Activated gamma-delta T cell treated with Interleukin-2 at 50 U/mL for 16 hours (primary cell): ENCODE data around the gene PHAX.
"Not testable (repeated sequence)": the region's sequence is repeated elsewhere in the genome, so short reads cannot be mapped to it uniquely, and the experiment has no call there.

Experiments used
- DNase-seq: peaks from one replicate; pipeline ENCODE4 v3.0.0-alpha.2; 2020

The PHAX gene

GRCh38 chr5:126600631-126601511 lies at the start of gene PHAX:
TSS of gene PHAX (plus strand) at chr5:126600947. CDS start at chr5:126600963, 16 bp downstream.
- peak; percentile 68 for DNase-seq

- no peak for DNase-seq
These were observed 48.1 kb upstream of the PHAX start for GRCh38 chr5:126552614-126553013.

GRCh38 chr5:126555101-126555500 lies 45.6 kb upstream of the PHAX start:
- not testable (repeated sequence) for DNase-seq

GRCh38 chr5:126561908-126562307 lies 38.8 kb upstream of the PHAX start:
- DNase-seq: no peak

- no peak for DNase-seq
These were observed 37.9 kb upstream of the PHAX start for GRCh38 chr5:126562823-126563222.

GRCh38 chr5:126568206-126568755 lies 32.5 kb upstream of the PHAX start:
- no peak for DNase-seq

- DNase-seq: no peak
These were observed 25.1 kb upstream of the PHAX start for GRCh38 chr5:126575644-126576043.

GRCh38 chr5:126576974-126577373 lies 23.8 kb upstream of the PHAX start:
- DNase-seq: no peak

GRCh38 chr5:126577415-126577814 lies 23.3 kb upstream of the PHAX start:
- DNase-seq: no peak

GRCh38 chr5:126579716-126580115 lies 21.0 kb upstream of the PHAX start:
- no peak for DNase-seq

GRCh38 chr5:126583761-126584160 lies 17.0 kb upstream of the PHAX start:
- no peak for DNase-seq

GRCh38 chr5:126587551-126588390 lies 13.0 kb upstream of the PHAX start:
- no peak for DNase-seq

GRCh38 chr5:126589536-126590297 lies 11.0 kb upstream of the PHAX start:
- no peak for DNase-seq

GRCh38 chr5:126591549-126591948 lies 9.2 kb upstream of the PHAX start:
- DNase-seq: no peak

GRCh38 chr5:126594748-126595485 lies 5.8 kb upstream of the PHAX start, which contains the start of gene ALDH7A1:
TSS of gene ALDH7A1 (minus strand) at chr5:126595219. CDS start at chr5:126595198, 21 bp downstream.
- DNase-seq: peak; percentile 17

GRCh38 chr5:126595486-126596083 lies 5.2 kb upstream of the PHAX start:
- no peak for DNase-seq

GRCh38 chr5:126597156-126597555 lies 3.6 kb upstream of the PHAX start:
- DNase-seq: no peak

GRCh38 chr5:126599499-126599898 lies 1.2 kb upstream of the PHAX start:
- DNase-seq: no peak

GRCh38 chr5:126599971-126600630 lies 646 bp upstream of the PHAX start:
- DNase-seq: not testable (repeated sequence)

- DNase-seq: no peak
These were observed 2.8 kb downstream of the PHAX start for GRCh38 chr5:126603402-126603991.
